ENCODE data around the gene TYMP.

TYMP gene

GRCh38 chr22:50498322-50498890, 31.4 kb downstream of the TYMP start:
- TF ChIP-seq CTCF (IDR thresholded peaks at IDR 0.05; ENCODE audit: insufficient read depth, low read length, poor library complexity, severe bottlenecking): peak; percentile 72
- H3K4me3 ChIP-seq (replicated peaks; ENCODE audit: low read depth, low read length): no peak overlapping the region
- no peaks in the 10 kb centered on the region for H3K27me3 ChIP-seq (replicated peaks; ENCODE audit: control insufficient read depth, insufficient read depth, low read length)
- no peak for DNase-seq (ENCODE audit: extremely low read depth, insufficient read length)
- peaks cover 7% of the 10 kb centered on the region for H3K36me3 ChIP-seq (ENCODE audit: control insufficient read depth, insufficient read depth, low read length)

GRCh38 chr22:50497093-50497492, 32.7 kb downstream of the TYMP start:
- no peak for TF ChIP-seq CTCF (IDR thresholded peaks at IDR 0.05; ENCODE audit: insufficient read depth, low read length, poor library complexity, severe bottlenecking)
- no peak overlapping the region for H3K4me3 ChIP-seq (replicated peaks; ENCODE audit: low read depth, low read length)
- H3K27me3 ChIP-seq (replicated peaks; ENCODE audit: control insufficient read depth, insufficient read depth, low read length): no peaks in the 10 kb centered on the region
- DNase-seq (ENCODE audit: extremely low read depth, insufficient read length): no peak
- H3K36me3 ChIP-seq (ENCODE audit: control insufficient read depth, insufficient read depth, low read length): no peaks in the 10 kb centered on the region

GRCh38 chr22:50490531-50491308, 39.1 kb downstream of the TYMP start:
- no peaks in the 10 kb centered on the region for H3K36me3 ChIP-seq (ENCODE audit: control insufficient read depth, insufficient read depth, low read length)
- TF ChIP-seq CTCF (IDR thresholded peaks at IDR 0.05; ENCODE audit: insufficient read depth, low read length, poor library complexity, severe bottlenecking): no peak
- no peak overlapping the region for H3K4me3 ChIP-seq (replicated peaks; ENCODE audit: low read depth, low read length)
- H3K27me3 ChIP-seq (replicated peaks; ENCODE audit: control insufficient read depth, insufficient read depth, low read length): no peaks in the 10 kb centered on the region
- DNase-seq (ENCODE audit: extremely low read depth, insufficient read length): no peak

- no peak for TF ChIP-seq CTCF (IDR thresholded peaks at IDR 0.05; ENCODE audit: insufficient read depth, low read length, poor library complexity, severe bottlenecking)
- Histone ChIP-seq H3K4me3 (replicated peaks; ENCODE audit: low read depth, low read length) (no peak overlapping the region), H3K36me3 (ENCODE audit: control insufficient read depth, insufficient read depth, low read length) (no peaks in the 10 kb centered on the region), H3K27me3 (replicated peaks; ENCODE audit: control insufficient read depth, insufficient read depth, low read length) (no peaks in the 10 kb centered on the region)
- no peak for DNase-seq (ENCODE audit: extremely low read depth, insufficient read length)
These were observed 40.2 kb downstream of the TYMP start for GRCh38 chr22:50489363-50490243.

GRCh38 chr22:50488886-50489285, 40.9 kb downstream of the TYMP start:
- Histone ChIP-seq H3K4me3 (replicated peaks; ENCODE audit: low read depth, low read length) (no peak overlapping the region), H3K36me3 (ENCODE audit: control insufficient read depth, insufficient read depth, low read length) (no peaks in the 10 kb centered on the region), H3K27me3 (replicated peaks; ENCODE audit: control insufficient read depth, insufficient read depth, low read length) (no peaks in the 10 kb centered on the region)
- no peak for TF ChIP-seq CTCF (IDR thresholded peaks at IDR 0.05; ENCODE audit: insufficient read depth, low read length, poor library complexity, severe bottlenecking)
- DNase-seq (ENCODE audit: extremely low read depth, insufficient read length): no peak

Data from GM06990 (cell line).